ENCODE data around the gene GPR89B.
"Not testable (repeated sequence)": the region's sequence is repeated elsewhere in the genome, so short reads cannot be mapped to it uniquely, and the experiment has no call there.

GPR89B gene

GRCh38 chr1:147940456-147940855 lies 12.2 kb downstream of the GPR89B start:
- not testable (repeated sequence) for DNase-seq (ENCODE audit: low read depth)

- DNase-seq (ENCODE audit: low read depth), result not testable (repeated sequence)
These were observed 14.3 kb downstream of the GPR89B start for GRCh38 chr1:147942563-147942962.

- not testable (repeated sequence) for DNase-seq (ENCODE audit: low read depth)
These were observed 21.3 kb downstream of the GPR89B start for GRCh38 chr1:147949517-147949916.

- DNase-seq (ENCODE audit: low read depth), result not testable (repeated sequence)
These were observed 30.7 kb downstream of the GPR89B start for GRCh38 chr1:147958906-147959305.

- not testable (repeated sequence) for DNase-seq (ENCODE audit: low read depth)
These were observed 31.5 kb downstream of the GPR89B start for GRCh38 chr1:147959680-147960079.

- DNase-seq (ENCODE audit: low read depth), result not testable (repeated sequence)
These were observed 36.4 kb downstream of the GPR89B start for GRCh38 chr1:147964575-147964974.

- DNase-seq (ENCODE audit: low read depth), result not testable (repeated sequence)
These were observed 38.4 kb downstream of the GPR89B start for GRCh38 chr1:147966657-147967056.

- not testable (repeated sequence) for DNase-seq (ENCODE audit: low read depth)
These were observed 50.9 kb downstream of the GPR89B start for GRCh38 chr1:147978896-147979651.

GRCh38 chr1:147985374-147985773 lies 57.2 kb downstream of the GPR89B start:
- DNase-seq (ENCODE audit: low read depth), result not testable (repeated sequence)

- DNase-seq (ENCODE audit: low read depth), result not testable (repeated sequence)
These were observed 59.7 kb downstream of the GPR89B start for GRCh38 chr1:147987893-147988292.

GRCh38 chr1:147992916-147993315 lies 64.7 kb downstream of the GPR89B start:
- not testable (repeated sequence) for DNase-seq (ENCODE audit: low read depth)

GRCh38 chr1:147993400-147993799 lies 65.2 kb downstream of the GPR89B start:
- not testable (repeated sequence) for DNase-seq (ENCODE audit: low read depth)

- DNase-seq (ENCODE audit: low read depth), result not testable (repeated sequence)
These were observed 65.8 kb downstream of the GPR89B start for GRCh38 chr1:147993825-147994615.

GRCh38 chr1:147996088-147996487 lies 67.9 kb downstream of the GPR89B start:
- DNase-seq (ENCODE audit: low read depth), result not testable (repeated sequence)

GRCh38 chr1:148007724-148008123 lies 79.5 kb downstream of the GPR89B start:
- not testable (repeated sequence) for DNase-seq (ENCODE audit: low read depth)

- no peak for DNase-seq (ENCODE audit: low read depth)
These were observed 82.3 kb downstream of the GPR89B start for GRCh38 chr1:148010527-148010926.

GRCh38 chr1:148013177-148014144 lies 85.2 kb downstream of the GPR89B start:
- DNase-seq (ENCODE audit: low read depth), result not testable (repeated sequence)

GRCh38 chr1:148014289-148015200 lies 86.3 kb downstream of the GPR89B start:
- not testable (repeated sequence) for DNase-seq (ENCODE audit: low read depth)

GRCh38 chr1:148024918-148025317 lies 96.7 kb downstream of the GPR89B start:
- DNase-seq (ENCODE audit: low read depth), result not testable (repeated sequence)

- DNase-seq (ENCODE audit: low read depth), result not testable (repeated sequence)
These were observed 98.8 kb downstream of the GPR89B start for GRCh38 chr1:148027004-148027403.

GRCh38 chr1:148032247-148032646 lies 104.0 kb downstream of the GPR89B start:
- not testable (repeated sequence) for DNase-seq (ENCODE audit: low read depth)
